Adrenal gland (tissue), 5 donors: ENCODE data around the gene POC5.

Experiments
- POLR2A ChIP-seq, 2 donors: fragments of 450-650 bp; IDR thresholded peaks; one replicate each; pipeline ENCODE4 v1.6.1; 2017; ENCODE audit warnings: antibody characterized with exemption in 2 of 2, mild to moderate bottlenecking in 2 of 2, moderate library complexity in 1 of 2
- TF ChIP-seq, protein P1 (sequence below), 6 experiments: fragments of 450-650 bp in 4 of 6; fragments of 200-600 bp in 2 of 6; sonication (generic) in 1 of 6; IDR thresholded peaks; 1 replicate in 5 of 6; 2 replicates in 1 of 6; pipeline versions ENCODE4 v1.5.1 to v1.8.0; 2016 to 2021; ENCODE audit warnings: antibody characterized with exemption in 6 of 6, mild to moderate bottlenecking in 2 of 6, moderate library complexity in 1 of 6
- donor health status: DM: no; HTN: no; CAD: no.

- no peak for TF ChIP-seq POLR2A (IDR thresholded peaks at IDR 0.05)
- TF ChIP-seq, protein P1, sequence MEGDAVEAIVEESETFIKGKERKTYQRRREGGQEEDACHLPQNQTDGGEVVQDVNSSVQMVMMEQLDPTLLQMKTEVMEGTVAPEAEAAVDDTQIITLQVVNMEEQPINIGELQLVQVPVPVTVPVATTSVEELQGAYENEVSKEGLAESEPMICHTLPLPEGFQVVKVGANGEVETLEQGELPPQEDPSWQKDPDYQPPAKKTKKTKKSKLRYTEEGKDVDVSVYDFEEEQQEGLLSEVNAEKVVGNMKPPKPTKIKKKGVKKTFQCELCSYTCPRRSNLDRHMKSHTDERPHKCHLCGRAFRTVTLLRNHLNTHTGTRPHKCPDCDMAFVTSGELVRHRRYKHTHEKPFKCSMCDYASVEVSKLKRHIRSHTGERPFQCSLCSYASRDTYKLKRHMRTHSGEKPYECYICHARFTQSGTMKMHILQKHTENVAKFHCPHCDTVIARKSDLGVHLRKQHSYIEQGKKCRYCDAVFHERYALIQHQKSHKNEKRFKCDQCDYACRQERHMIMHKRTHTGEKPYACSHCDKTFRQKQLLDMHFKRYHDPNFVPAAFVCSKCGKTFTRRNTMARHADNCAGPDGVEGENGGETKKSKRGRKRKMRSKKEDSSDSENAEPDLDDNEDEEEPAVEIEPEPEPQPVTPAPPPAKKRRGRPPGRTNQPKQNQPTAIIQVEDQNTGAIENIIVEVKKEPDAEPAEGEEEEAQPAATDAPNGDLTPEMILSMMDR (IDR thresholded peaks at IDR 0.05), result no peak
These were observed 10.7 kb upstream of the POC5 start for GRCh38 chr5:75727931-75728330.
